Measurements from ENCODE around the gene ASB18.

ASB18 gene

DNA sequence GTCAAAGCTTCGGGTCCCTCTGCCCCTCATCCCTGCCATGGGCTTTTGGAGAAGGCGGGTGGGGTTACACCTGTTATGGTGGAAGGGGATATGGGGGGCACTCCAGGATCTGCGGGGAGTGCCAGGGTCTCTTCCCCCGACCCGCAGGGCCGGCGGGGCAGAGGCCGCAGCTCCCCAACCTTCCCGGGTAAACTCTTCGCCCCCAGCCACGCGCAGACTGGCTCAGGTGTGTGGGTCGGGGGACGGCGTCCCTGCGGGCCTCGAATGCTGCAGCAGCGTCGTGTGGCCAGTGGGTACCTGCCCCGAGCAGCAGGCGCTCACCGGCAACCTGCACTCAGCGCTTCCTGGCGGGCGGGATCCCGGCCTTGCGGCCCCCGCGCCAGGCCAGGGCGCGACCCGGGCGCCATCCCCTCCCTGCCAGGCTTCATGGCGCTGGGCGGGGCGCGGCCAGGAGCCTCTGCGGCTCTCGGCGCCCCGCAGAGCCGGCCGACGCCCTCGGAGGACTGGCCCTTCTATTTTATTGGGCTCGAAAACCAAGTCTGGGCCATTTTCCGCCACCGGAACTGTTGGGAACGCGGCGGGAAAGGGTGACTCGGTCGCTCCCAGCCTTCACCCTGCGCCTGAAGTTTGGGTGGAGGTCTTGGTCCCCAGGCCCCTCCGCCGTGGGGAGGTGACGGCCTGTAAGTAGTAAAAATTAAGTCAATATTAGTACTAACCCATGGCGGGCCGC is 100.6 kb downstream of the ASB18 start:
- DNase-seq (ENCODE audit: low read depth), result no peak

DNA sequence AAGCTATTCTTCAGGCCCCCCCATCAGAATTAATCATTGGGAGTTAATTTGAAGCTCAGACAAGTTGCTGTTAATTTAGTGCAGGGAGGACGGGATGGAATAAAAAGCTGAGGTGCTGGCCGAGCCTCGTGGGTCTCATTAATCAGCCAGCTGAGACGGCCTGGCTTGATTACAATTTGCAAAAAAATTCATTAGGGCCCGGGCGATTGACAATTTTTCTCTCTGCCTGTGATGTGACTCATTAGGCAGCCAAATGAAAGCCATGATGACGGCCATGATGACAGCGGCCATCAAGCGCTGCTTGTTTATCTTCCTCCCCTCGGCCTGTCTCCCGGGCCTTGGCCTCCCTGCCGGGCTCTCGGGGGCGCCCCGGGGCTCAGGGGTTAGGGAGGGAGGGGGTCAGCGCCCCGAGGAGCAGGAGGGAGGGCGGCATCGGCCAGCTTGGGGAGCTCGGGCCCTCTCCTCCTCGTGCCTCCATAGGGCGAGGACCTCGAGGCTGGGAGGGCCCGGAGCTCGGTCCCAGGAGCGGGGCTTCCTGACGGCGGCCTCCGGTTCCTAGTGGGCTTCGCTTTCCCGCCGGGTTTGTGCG is 101.2 kb downstream of the ASB18 start:
- no peak for DNase-seq (ENCODE audit: low read depth)

DNA sequence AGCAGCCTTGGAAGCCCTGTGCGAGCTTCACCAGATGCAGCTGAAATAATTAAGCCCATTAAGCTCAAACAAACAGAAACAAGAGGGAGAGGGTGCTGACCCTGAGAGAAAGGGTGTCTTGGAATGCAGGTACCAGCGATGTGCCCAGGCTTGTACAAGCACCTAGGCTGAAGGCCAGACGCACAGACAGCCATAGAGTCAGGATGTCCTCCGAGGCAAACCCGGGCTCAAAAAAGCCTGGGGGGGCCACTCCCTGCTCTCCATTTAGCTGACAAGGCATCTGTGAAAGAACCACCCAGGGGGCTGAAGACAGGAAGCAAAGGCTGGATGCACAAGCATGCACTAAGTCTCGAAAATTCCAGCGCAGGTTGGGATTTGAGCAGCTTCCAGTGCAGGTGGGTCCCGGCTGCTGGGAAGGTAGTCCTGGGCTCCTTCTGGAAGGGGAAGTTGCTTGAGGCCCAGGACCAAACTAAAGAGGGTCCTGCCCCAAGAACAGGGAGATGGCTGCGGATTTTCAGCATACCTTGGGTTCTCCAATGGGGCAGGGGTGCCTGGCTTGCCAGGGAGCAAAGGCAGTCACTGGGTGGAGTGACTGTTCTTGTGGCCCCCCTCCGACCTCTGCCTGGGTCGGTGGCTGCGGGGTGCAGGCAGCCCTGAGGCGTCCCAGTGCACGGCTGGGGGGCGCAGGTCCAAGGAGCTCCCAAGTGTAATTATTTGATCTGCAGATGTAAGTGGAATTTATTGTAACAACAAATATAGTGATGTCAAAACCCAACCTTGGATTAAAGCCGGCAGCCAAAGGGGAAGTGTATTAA is 102.0 kb downstream of the ASB18 start:
- no peak for DNase-seq (ENCODE audit: low read depth)

DNA sequence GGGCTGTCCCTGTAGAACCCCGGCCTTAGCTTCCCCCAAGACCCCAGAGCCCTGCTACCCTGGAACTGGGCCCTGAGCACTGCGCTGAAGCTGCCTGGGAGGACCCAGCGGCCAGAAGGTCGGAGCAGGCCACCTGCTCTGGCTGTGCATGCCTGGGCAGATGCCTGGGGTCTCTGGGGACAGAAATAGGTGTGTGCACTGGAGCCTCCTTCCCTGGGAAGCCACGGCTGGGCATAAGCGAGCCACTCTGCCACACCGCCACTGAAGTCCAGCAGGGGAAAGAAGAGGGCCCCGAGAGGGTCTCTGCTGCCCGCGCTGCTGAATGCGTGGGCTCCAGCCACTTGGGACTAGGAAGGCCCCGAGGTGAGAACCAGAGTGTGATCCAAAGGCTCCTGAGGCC is 102.7 kb downstream of the ASB18 start:
- DNase-seq (ENCODE audit: low read depth), result no peak

DNA sequence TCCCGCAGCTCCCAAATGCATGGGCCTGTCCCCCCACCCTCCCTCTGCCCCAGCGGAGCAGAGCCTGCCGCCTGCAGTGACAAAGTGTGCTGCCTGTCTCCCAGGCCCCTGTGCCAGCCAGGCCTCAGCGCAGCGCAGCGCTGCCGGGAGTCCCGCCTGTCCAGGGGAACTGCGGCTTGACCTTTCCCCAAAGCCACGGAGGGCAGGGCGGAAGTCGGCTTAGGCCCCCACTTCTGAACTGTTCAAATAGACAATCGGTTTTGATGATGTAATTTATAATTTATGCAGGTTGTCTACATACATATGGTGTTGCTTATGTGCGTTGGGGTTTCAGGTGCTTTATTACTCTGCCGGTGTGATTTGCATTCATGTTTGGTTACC is 103.1 kb downstream of the ASB18 start:
- DNase-seq (ENCODE audit: low read depth), result no peak

DNA sequence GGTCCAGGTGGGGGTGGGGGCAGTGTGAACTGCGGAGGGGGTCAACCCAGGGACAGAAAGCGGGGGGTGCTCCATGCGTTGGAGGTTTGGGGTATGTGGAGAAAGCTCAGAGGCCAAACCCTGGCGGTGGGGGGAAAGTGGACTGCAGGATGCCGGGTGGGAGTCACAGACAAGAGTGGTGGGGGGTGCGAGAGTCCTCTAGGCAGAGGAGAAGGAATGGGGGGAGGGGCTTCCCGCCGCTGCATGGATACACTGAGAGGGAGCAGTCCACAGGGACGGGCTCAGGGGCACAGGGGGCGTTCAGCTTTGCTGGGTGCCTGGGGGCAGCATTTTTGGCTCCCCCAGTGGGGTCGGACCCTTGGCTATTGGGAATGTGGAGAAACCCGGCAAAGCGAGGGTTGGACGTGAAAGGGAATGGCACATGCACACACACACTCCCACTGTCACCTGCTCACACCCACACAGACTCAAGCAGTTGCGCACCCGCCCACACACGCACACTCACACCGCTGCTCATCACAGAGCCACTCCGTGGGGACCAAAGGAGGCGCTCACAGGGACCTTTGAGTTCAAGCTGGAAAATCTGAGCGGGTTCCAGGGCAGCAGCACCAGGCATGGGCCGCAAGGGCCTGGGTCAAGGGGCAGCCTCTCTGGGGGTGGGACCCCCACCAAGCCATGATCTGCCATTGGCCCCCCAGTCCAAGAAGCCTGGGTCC is 103.7 kb downstream of the ASB18 start:
- no peak for DNase-seq (ENCODE audit: low read depth)

DNA sequence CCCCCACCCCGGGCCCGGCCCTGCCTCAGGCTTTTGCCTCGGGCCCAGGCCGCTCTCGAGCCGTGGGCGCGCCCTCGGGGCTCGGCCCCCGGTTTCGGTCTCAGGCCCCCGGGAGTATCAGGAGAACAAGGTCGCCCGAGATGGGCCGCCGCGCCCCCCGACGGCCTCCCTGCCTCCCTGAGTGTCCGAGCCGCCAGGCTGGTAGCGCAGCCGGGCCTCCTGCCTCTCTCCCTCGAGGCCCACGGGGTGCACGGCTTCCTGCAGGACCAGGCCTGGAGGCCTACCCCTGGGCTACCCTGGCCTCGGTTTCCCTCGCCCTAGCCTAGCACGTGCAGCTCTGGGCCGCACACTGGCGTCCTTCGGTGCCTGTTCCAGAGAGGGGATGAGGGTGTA is 104.4 kb downstream of the ASB18 start:
- DNase-seq (ENCODE audit: low read depth), result no peak

DNA sequence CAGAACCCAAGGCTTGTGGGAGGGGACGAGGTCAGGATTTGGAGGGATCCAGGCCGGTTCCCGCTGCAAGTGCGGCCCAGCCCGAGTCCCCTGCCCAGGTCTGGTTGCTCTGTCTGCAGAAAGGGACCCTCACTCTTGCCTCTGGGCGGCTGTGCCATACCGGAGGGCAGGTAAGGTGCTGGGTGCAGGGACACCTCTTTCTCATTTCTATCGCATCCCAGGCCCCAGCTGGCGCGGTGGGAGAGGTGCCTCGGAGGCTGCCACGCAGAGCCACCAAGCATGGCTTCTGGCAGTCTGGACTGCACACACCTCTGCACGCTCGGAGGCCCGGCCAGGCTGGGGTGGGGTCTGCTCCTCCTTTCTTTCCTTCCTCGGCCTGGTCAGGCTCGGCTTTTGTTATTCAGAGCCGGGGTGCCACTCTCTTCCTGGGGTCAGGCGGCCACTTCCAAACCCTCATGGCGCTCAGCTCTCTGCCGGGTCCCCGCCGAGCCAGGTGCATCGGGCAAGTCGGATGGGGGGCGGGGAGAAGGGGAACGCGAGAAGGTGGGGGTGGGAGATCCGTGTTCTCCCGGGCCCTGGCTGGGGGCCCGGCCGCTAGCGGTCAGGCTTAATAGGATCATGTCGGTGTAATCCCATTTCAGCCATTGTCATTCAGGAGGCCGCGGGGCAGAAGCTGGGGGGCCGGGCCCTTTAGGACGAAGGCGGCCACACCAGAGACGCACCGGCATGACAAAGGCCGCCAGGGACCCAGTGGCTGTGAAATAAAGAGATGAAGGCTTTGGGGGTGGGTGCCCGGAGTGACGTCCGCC is 105.0 kb downstream of the ASB18 start:
- no peak for DNase-seq (ENCODE audit: low read depth)

DNA sequence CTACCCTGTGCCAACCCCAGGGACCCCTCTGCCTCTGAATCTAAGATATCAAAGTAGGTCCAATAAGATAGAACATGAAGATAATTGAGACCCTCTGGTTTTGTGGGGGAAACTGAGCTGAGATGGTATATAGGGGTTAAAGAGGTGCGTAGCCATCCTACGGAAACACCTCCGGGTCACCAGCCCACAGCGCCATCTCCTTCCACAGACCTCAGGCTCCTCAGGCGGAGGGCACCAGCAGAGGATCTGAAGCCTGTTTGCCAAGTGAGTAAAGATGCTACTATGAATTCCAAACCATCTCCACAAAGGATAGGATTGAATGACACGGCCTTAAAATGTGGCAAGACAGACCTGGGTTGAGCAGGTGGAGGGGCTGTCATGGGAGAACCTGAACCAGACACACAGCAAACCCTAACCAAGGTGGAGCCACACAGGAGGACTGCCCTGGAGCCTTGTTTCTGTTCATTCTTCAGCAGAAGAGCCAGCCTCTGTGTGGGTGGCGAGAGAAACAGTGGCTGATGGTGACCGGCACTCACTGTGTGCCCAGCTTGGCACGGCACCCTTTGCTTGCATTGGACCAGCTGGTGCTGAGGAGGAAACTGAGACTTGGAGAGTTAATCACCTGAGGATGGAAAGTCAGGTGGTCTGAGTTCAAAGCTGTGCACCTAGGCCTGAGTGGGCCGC is 106.2 kb downstream of the ASB18 start:
- no peak for DNase-seq (ENCODE audit: low read depth)

DNA sequence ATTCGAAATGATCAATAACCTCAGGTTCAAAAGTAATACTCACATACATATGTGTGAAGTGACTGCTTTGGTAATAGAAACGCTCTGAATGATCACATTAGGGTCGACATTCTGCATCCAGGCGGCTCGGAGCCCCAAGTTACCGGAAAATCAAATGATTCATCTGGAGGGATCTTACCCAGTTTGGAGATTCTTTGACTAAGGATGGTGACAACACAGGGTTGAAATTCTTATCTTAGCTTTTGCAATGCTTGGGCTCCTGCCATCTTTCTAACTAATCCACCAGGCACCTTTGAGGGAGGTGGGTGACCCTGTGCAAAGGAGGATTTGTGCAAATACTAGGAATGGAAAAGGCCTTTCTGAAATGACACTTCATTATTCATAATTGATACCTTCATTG is 106.8 kb downstream of the ASB18 start:
- no peak for DNase-seq (ENCODE audit: low read depth)

DNA sequence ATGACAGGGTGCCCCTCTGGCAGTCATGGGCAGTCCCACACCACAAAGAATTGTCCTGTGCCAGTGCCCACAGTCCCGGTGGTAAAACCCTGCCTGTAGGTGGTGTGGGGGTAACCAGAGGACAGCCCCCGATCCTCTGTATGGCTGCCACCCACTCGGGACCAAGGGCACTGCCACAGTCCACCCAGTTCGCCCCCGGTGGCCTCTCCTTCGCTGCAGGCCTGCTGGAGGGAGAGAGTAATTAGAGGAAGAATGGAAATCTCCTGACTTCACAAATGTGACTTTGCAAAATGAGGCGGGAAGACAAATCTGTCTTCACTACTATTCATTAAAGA is 107.4 kb downstream of the ASB18 start:
- no peak for DNase-seq (ENCODE audit: low read depth)

DNA sequence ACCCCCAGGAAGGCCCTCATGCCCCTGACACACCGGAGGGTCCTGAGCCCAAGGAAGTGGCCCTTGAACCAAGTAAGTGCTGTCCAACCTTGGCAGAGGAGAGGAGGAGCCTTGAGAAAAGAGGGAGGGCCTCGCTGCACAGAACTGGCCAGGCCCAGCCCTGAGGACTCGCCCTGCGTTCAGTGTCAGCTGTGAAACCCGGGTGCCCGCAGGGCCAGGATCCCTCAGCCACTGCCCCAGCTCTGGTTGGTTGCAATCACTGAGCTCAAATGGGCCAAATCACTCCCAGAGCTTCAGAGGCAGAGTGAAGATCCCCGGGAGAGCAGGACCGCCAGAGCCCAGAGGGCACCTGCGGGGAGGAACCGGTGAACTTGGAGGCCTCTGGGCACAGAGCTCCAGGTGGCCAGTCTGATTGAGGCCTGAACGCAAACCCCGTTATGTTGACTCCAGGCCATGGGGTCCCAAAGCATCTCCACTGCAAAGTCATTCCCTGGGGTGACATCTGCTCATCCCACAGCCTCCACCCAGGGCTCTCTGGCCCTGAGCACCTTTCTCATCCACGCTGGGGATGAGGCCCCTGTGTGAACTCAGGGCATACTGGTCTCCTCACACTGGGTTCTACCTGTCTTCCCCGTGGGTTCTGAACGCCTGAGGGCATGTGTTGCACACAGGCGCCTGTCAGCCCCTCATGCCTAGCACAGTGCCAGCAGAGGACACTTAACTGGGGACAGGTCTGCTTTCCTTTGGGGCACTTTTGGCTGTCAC is 107.9 kb downstream of the ASB18 start:
- no peak for DNase-seq (ENCODE audit: low read depth)

DNA sequence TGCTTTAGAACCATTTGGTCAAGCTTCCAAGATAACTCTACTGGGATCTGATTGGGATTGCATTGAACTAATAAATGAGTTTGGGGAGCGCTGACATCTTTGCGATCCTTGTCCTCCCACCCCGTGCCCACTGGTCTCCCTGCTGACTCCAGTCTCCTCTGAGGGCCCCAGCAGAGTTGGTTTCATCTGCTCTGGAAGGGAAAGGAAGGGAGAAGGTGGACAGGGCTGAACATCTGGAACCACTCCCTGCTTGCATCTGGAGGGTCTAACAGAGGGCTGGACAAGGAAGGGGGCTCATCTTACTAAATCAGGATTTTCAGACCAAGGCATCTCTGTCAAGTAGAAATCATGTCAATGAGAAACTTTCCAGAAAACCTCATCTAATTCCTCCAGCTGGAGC is 108.8 kb downstream of the ASB18 start:
- DNase-seq (ENCODE audit: low read depth), result no peak

DNA sequence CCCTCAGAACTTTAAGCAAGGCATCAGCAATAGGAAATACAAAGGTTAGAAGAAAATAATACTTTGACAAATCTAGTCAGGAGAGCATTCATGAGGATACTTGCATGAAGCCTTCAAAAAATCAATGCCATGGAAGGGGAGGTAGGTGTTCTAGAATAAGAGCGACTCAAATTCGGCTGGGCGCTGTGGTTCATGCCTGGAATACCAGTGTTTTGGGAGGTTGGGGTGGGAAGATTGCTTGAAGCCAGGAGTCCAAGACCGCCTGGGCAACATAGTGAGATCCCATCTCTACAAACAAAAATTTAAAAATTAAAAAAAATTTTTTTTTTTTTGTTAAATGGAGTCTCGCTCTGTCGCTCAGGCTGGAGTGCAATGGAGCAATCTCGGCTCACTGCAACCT is 117.8 kb downstream of the ASB18 start:
- DNase-seq (ENCODE audit: low read depth), result no peak

DNA sequence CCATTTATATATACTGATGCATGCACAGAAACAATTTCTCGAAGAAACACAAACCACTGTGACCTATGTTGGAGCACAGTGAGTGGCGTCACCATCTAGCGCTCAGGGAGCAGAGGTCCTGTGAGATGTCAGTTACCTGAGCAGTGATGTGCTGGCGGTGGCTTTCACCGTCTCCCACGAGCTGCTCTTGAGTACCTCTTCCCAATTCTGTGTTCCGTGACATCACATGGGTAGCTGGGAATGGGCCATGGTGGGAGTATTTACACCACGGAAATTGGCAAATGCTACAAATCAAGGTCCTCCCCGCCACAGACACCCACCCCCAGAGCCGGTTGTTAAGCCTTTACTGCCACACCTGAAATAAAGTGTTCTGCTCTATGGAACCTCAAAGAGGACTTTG is 120.4 kb downstream of the ASB18 start:
- DNase-seq (ENCODE audit: low read depth), result no peak

Data from T follicular helper cell (primary cell).